ENCODE measurements around the gene CTXND1.

- TF ChIP-seq, protein P1, sequence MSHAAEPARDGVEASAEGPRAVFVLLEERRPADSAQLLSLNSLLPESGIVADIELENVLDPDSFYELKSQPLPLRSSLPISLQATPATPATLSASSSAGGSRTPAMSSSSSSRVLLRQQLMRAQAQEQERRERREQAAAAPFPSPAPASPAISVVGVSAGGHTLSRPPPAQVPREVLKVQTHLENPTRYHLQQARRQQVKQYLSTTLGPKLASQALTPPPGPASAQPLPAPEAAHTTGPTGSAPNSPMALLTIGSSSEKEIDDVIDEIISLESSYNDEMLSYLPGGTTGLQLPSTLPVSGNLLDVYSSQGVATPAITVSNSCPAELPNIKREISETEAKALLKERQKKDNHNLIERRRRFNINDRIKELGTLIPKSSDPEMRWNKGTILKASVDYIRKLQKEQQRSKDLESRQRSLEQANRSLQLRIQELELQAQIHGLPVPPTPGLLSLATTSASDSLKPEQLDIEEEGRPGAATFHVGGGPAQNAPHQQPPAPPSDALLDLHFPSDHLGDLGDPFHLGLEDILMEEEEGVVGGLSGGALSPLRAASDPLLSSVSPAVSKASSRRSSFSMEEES (CRISPR knock-in tag; IDR thresholded peaks at IDR 0.05): no peak
- TF ChIP-seq SRSF1 (optimal IDR thresholded peaks at IDR 0.05; ENCODE audit: low read depth, low read length): no peak
- TF ChIP-seq KAT2B (IDR thresholded peaks at IDR 0.05; ENCODE audit: borderline replicate concordance, low read depth, low read length): no peak
- TF ChIP-seq HDAC6 (IDR thresholded peaks at IDR 0.05; ENCODE audit: low read depth, low read length): no peak
- TF ChIP-seq EP300 (IDR thresholded peaks at IDR 0.05; ENCODE audit: low read depth in 2 of 2, low read length in 2 of 2): no peak
- no peak for TF ChIP-seq EP300 (CRISPR knock-in tag; IDR thresholded peaks at IDR 0.05; ENCODE audit: borderline replicate concordance)
Measured at GRCh38 chr15:80275961-80276360, 23.9 kb upstream of the CTXND1 start.

All from HepG2 (cell line).